H1 (cell line): ENCODE measurements around the gene SMARCA4. TPM values are rescaled to one million over a fixed set of nuclear protein-coding genes. Genes with fewer than 3 reads are reported as not detected.

Source experiments
- CTCF ChIA-PET: fragments of 300-600 bp; sonication (Branson Sonifier 250); formaldehyde crosslinking; loops from one replicate; lab custom pipeline; 2021; ENCODE audit not compliant: partially characterized antibody; lab: Charles Lee
- POLR2A ChIA-PET: fragments of 300-600 bp; sonication (Branson Sonifier 250); formaldehyde crosslinking; loops from one replicate; lab custom pipeline; 2021; ENCODE audit warnings: inconsistent platforms; ENCODE audit not compliant: partially characterized antibody; lab: Charles Lee
- DNase-seq, 2 experiments: peaks; one replicate each; pipeline versions ENCODE4 v3.0.0 to v3.0.0-alpha.2; 2010 to 2022; ENCODE audit warnings: low spot score in 2 of 2, low read depth in 1 of 2, mixed read lengths in 1 of 2
- FAIRE-seq: peaks from 2 replicates; lab custom pipeline; 2011; peaks lifted over from hg19 to GRCh38; lab: Jason Lieb, UNC
- H2AFZ ChIP-seq: 2 replicates; pipeline ENCODE4 v1.8.1; 2012; ENCODE audit warnings: low read length, inconsistent platforms
- H2AK5ac ChIP-seq: 2 replicates; pipeline ENCODE4 v1.6.1; 2013; ENCODE audit warnings: low read depth, low read length
- H2BK120ac ChIP-seq: replicated peaks from 2 replicates; pipeline ENCODE3; 2013; ENCODE audit warnings: low read depth, low read length, inconsistent platforms
- H2BK12ac ChIP-seq: 2 replicates; pipeline ENCODE4 v1.6.1; 2013; ENCODE audit warnings: low read depth, low read length
- H2BK15ac ChIP-seq: 2 replicates; pipeline ENCODE4 v1.6.1; 2013; ENCODE audit warnings: low read length
- H2BK20ac ChIP-seq: 2 replicates; pipeline ENCODE4 v1.6.1; 2013; ENCODE audit warnings: low read length
- H2BK5ac ChIP-seq: 2 replicates; pipeline ENCODE4 v1.6.1; 2013; ENCODE audit warnings: low read depth, low read length
- H3K14ac ChIP-seq: 2 replicates; pipeline ENCODE4 v1.6.1; 2013; ENCODE audit warnings: inconsistent platforms; ENCODE audit not compliant: insufficient read length
- H3K18ac ChIP-seq: 2 replicates; pipeline ENCODE4 v1.6.1; 2013; ENCODE audit warnings: low read length; ENCODE audit errors: extremely low read depth
- H3K23ac ChIP-seq: 2 replicates; pipeline ENCODE4 v1.6.1; 2013; ENCODE audit warnings: inconsistent platforms; ENCODE audit not compliant: insufficient read length
- H3K23me2 ChIP-seq: 2 replicates; pipeline ENCODE4 v1.6.1; 2013; ENCODE audit warnings: low read depth, low read length
- H3K27ac ChIP-seq: 2 replicates; pipeline ENCODE4 v1.6.1; 2011; ENCODE audit warnings: low read depth, low read length, inconsistent platforms
- H3K27me3 ChIP-seq, 4 experiments: replicated peaks in 1 of 4; 1 replicate in 1 of 4; 2 replicates in 3 of 4; pipeline versions ENCODE4 v1.6.1 to v1.8.1; 2011 to 2013; ENCODE audit warnings: low read length in 3 of 4, mild to moderate bottlenecking in 3 of 4, inconsistent platforms in 2 of 4, mixed read lengths in 2 of 4, moderate library complexity in 1 of 4; ENCODE audit not compliant: control insufficient read depth in 3 of 4, insufficient read depth in 3 of 4; ENCODE audit errors: extremely low read depth in 1 of 4
- H3K36me3 ChIP-seq, 4 experiments: 2 replicates each; pipeline versions ENCODE4 v1.6.1 to v1.8.1; 2011 to 2013; ENCODE audit warnings: mild to moderate bottlenecking in 4 of 4, low read length in 3 of 4, moderate library complexity in 2 of 4, control low read depth in 1 of 4, inconsistent platforms in 1 of 4; ENCODE audit not compliant: insufficient read depth in 4 of 4, control insufficient read depth in 2 of 4
- H3K4ac ChIP-seq: replicated peaks from 2 replicates; pipeline ENCODE3; 2013; ENCODE audit warnings: low read length, low read depth, mixed read lengths, inconsistent platforms; ENCODE audit not compliant: insufficient read length
- H3K4me1 ChIP-seq, 4 experiments: replicated peaks in 1 of 4; 1 replicate in 1 of 4; 2 replicates in 3 of 4; pipeline versions ENCODE4 v1.6.1 to v1.8.1; 2011 to 2013; ENCODE audit warnings: low read length in 3 of 4, inconsistent platforms in 2 of 4, mixed read lengths in 1 of 4; ENCODE audit not compliant: insufficient read depth in 4 of 4, control insufficient read depth in 3 of 4
- H3K4me2 ChIP-seq, 2 experiments: 2 replicates each; pipeline versions ENCODE4 v1.6.1 to v1.8.1; 2011 to 2013; ENCODE audit warnings: low read depth in 2 of 2, low read length in 2 of 2, control low read depth in 1 of 2, inconsistent platforms in 1 of 2, mild to moderate bottlenecking in 1 of 2; ENCODE audit not compliant: insufficient read depth in 1 of 2
- H3K4me3 ChIP-seq, 4 experiments: fragments of 200-600, 300-600 bp in 1 of 4; sonication (generic), shearing (Covaris generic), sonication (Bioruptor Twin) in 1 of 4; 2 replicates each; pipeline versions ENCODE4 v1.5.1 to v1.8.1; 2011 to 2016; ENCODE audit warnings: low read length in 4 of 4, low read depth in 3 of 4, control low read depth in 2 of 4, inconsistent platforms in 2 of 4, mild to moderate bottlenecking in 2 of 4, mixed read lengths in 1 of 4, moderate library complexity in 1 of 4; ENCODE audit not compliant: insufficient read depth in 2 of 4; ENCODE audit errors: extremely low read depth in 1 of 4
- H3K56ac ChIP-seq: replicated peaks from 2 replicates; pipeline ENCODE3; 2013; ENCODE audit warnings: low read depth, mild to moderate bottlenecking, mixed read lengths, low read length, inconsistent platforms; ENCODE audit not compliant: insufficient read length
- H3K79me1 ChIP-seq: 2 replicates; pipeline ENCODE4 v1.6.1; 2013; ENCODE audit warnings: low read depth, low read length, control low read depth
- H3K79me2 ChIP-seq, 2 experiments: 2 replicates each; pipeline versions ENCODE4 v1.6.1 to v1.8.1; 2012 to 2013; ENCODE audit warnings: low read length in 2 of 2, mild to moderate bottlenecking in 2 of 2, inconsistent platforms in 1 of 2; ENCODE audit not compliant: insufficient read depth in 2 of 2, control insufficient read depth in 1 of 2
- H3K9ac ChIP-seq, 4 experiments: replicated peaks in 1 of 4; 1 replicate in 1 of 4; 2 replicates in 3 of 4; pipeline versions ENCODE4 v1.6.1 to v1.8.1; 2011 to 2013; ENCODE audit warnings: low read depth in 3 of 4, low read length in 3 of 4, control low read depth in 2 of 4, mild to moderate bottlenecking in 2 of 4, moderate library complexity in 2 of 4, inconsistent platforms in 1 of 4; ENCODE audit errors: extremely low read depth in 1 of 4
- H3K9me3 ChIP-seq, 2 experiments: 2 replicates each; pipeline versions ENCODE4 v1.6.1 to v1.8.1; 2012 to 2013; ENCODE audit warnings: mild to moderate bottlenecking in 2 of 2, moderate library complexity in 2 of 2, control low read depth in 1 of 2, inconsistent platforms in 1 of 2, low read depth in 1 of 2, low read length in 1 of 2, mixed read lengths in 1 of 2; ENCODE audit not compliant: insufficient read depth in 2 of 2
- H4K20me1 ChIP-seq, 2 experiments: replicated peaks in 1 of 2; 2 replicates each; pipeline versions ENCODE3 to v1.8.1; 2011 to 2013; ENCODE audit warnings: inconsistent platforms in 2 of 2, low read length in 2 of 2, mild to moderate bottlenecking in 1 of 2; ENCODE audit not compliant: insufficient read depth in 2 of 2, control insufficient read depth in 1 of 2
- H4K5ac ChIP-seq: 2 replicates; pipeline ENCODE4 v1.6.1; 2013; ENCODE audit warnings: low read length, low read depth, mixed read lengths, inconsistent platforms; ENCODE audit not compliant: insufficient read length
- H4K8ac ChIP-seq: 2 replicates; pipeline ENCODE4 v1.8.0; 2013; ENCODE audit warnings: mild to moderate bottlenecking, moderate library complexity, low read length, inconsistent platforms; ENCODE audit not compliant: insufficient read depth; ENCODE audit errors: extremely low read depth
- H4K91ac ChIP-seq: replicated peaks from 2 replicates; pipeline ENCODE3; 2013; ENCODE audit warnings: low read length, mixed read lengths, inconsistent platforms; ENCODE audit not compliant: insufficient read length
- CTBP2 ChIP-seq: IDR thresholded peaks from 2 replicates; pipeline ENCODE4 v1.7.0; 2011; ENCODE audit warnings: borderline replicate concordance, mild to moderate bottlenecking, moderate library complexity, mixed read lengths, low read length; ENCODE audit not compliant: insufficient read depth, insufficient read length
- HDAC6 ChIP-seq: IDR thresholded peaks from one replicate; pipeline ENCODE4 v1.7.1; 2012; ENCODE audit warnings: low read depth, mild to moderate bottlenecking, inconsistent platforms, low read length, moderate library complexity
- JUN ChIP-seq: IDR thresholded peaks from 2 replicates; pipeline ENCODE4 v1.6.1; 2011; ENCODE audit warnings: low read depth, mild to moderate bottlenecking, improper control_type of control experiment, low read length
- MAFK ChIP-seq: IDR thresholded peaks from 2 replicates; pipeline ENCODE4 v1.6.1; 2012; ENCODE audit warnings: low read depth, mild to moderate bottlenecking, improper control_type of control experiment, low read length
- POLR2A ChIP-seq, 2 experiments: IDR thresholded peaks; 1 replicate in 1 of 2; 2 replicates in 1 of 2; pipeline ENCODE4 v1.6.1; 2011; ENCODE audit warnings: low read depth in 2 of 2, low read length in 2 of 2, mild to moderate bottlenecking in 2 of 2; ENCODE audit errors: control extremely low read depth in 1 of 2
- POLR2AphosphoS5 ChIP-seq: IDR thresholded peaks from 2 replicates; pipeline ENCODE4 v1.6.1; 2011; ENCODE audit warnings: low read depth, low read length
- RNF2 ChIP-seq: fragments of 200-900, 300-1000 bp; sonication (generic); IDR thresholded peaks from 2 replicates; pipeline ENCODE4 v1.7.1; 2016; ENCODE audit warnings: borderline replicate concordance, low read depth, mild to moderate bottlenecking, antibody characterized with exemption, low read length; ENCODE audit not compliant: poor library complexity, severe bottlenecking; ENCODE audit errors: missing control alignments
- WGBS, 2 experiments: shearing (Covaris generic) in 1 of 2; methylation state at CpG; one replicate each; pipeline versions ENCODE4 v1.1.6 to v1.1.7; 2013 to 2015; ENCODE audit warnings: low lambda C conversion rate in 2 of 2, mixed read lengths in 2 of 2, inconsistent platforms in 1 of 2, low coverage in 1 of 2, missing lambda C conversion rate in 1 of 2; ENCODE audit not compliant: insufficient replicate concordance in 2 of 2, insufficient coverage in 1 of 2, insufficient read length in 1 of 2; ENCODE audit errors: extremely low coverage in 1 of 2, missing lambda C conversion rate in 1 of 2; 5-methylcytosine and 5-hydroxymethylcytosine counted together
- polyA plus RNA-seq, 7 experiments: library from polyadenylated mRNA; depleted of rRNA in 3 of 7; stranded (reverse) in 5 of 7; unstranded in 2 of 7; fragments of >200 nt in 5 of 7; fragments of 200-250 nt in 2 of 7; gene quantifications; 1 replicate in 5 of 7; 2 replicates in 1 of 7; 4 replicates in 1 of 7; pipeline versions ENCODE4 v1.2.1 to v1.2.3, GENCODE V29; 2011 to 2013; ENCODE audit warnings: missing spikeins in 2 of 7, mixed read lengths in 2 of 7
- total RNA-seq: library from RNA; stranded (reverse); fragmentation: NEBNext Ultra II Directional; extraction: Animal tissue kit (Norgen Biotek cat#: 25700); gene quantifications from 2 replicates; pipeline ENCODE4 v1.2.1, GENCODE V29; 2021

Gene SMARCA4
- total and polyA plus RNA-seq, 2 of the 8 experiments (the other 6 are each of a cell fraction or from before 2014, with no cell fraction given), result 86.4 to 263 TPM

DNA sequence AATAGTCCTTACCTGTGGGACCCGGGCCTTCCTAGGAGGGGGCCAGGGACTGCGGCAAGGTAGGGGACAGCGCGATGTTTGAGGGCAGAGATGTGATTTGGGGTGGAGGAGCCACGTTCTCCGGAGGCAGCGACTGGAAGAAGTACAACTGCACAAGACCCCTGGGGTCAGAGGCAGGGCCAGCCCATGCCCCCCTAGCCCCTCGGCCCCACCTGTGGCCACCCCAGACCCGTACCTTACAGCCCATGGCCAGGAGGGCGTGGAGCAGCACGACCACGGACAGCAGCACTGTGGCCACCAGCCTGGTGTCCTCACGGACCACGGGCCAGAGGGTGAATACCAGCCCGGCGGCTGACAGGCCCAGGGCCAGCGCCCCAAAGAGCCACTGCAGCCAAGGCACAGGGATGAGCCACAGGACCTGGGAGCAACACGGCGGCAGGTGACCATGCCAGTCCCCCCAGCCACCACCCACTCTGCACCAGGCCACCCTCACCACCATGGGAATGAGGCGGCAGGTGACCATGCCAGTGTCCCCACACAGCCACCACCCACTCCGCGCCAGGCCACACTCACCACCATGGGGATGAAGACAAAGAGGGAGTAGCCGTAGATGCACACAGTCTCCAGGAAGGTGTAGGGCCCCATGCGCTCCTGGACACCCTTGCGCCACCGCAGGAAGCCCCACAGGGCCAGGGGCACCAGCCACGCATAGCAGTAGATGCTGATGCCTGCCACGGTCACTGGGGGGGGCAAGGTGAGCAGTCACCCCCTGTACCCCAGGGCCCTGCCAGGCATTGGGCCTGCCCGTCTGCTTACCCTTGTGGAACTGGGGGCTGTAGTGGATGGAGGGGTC, 37.3 kb upstream of the SMARCA4 start:
- H3K79me2 ChIP-seq, result peaks cover 0 to 6% of the 10 kb centered on the region in 2 experiments; a peak in 1 of 4 replicates
- H2AK5ac ChIP-seq, result no peak overlapping the region
- peaks cover 8% of the 10 kb centered on the region; the same call in 1 of the 2 replicates for H3K79me1 ChIP-seq
- H3K4me1 ChIP-seq, result peaks cover 0 to 6% (median 1%) of the 10 kb centered on the region in 4 experiments; a peak in 4 of 7 replicates
- CTCF ChIA-PET, result interaction anchor here (0.6 to 1.1 kb wide), 2 partner anchors 51 to 59 kb away, joined by 3 to 4 read pairs; no protein-coding TSS in a partner anchor
- H3K23ac ChIP-seq, result no peak overlapping the region
- no peak overlapping the region for H3K18ac ChIP-seq
- H2BK5ac ChIP-seq, result no peak overlapping the region; the same call in 1 of the 2 replicates
- peaks cover 3 to 13% of the 10 kb centered on the region in 2 experiments for H4K20me1 ChIP-seq
- H2BK12ac ChIP-seq, result no peak overlapping the region
- no peak overlapping the region for H3K4me3 ChIP-seq
- H2BK120ac ChIP-seq, result no peak overlapping the region
- no peak for DNase-seq
- no peak overlapping the region for H3K9ac ChIP-seq
- H4K91ac ChIP-seq, result no peak overlapping the region
- FAIRE-seq, result no peak
- H2BK20ac ChIP-seq, result no peak overlapping the region
- peaks cover 0 to 44% (median 26%) of the 10 kb centered on the region in 4 experiments for H3K36me3 ChIP-seq
- no peaks in the 10 kb centered on the region for H3K27me3 ChIP-seq
- no peak overlapping the region for H3K27ac ChIP-seq
- H3K23me2 ChIP-seq, result peaks cover 5% of the 10 kb centered on the region; the same call in 1 of the 2 replicates
- no peaks in the 10 kb centered on the region for H3K9me3 ChIP-seq
- H3K14ac ChIP-seq, result no peak overlapping the region
- no peak overlapping the region for H4K5ac ChIP-seq
- POLR2A ChIA-PET, result interaction anchor here (1.4 kb wide), 1 partner anchor 10 kb away, joined by 4 read pairs; no protein-coding TSS in a partner anchor
- no peak overlapping the region; the same call in 1 of the 2 replicates for H4K8ac ChIP-seq
- TF ChIP-seq RNF2 (no peak), JUN (no peak), POLR2A (IDR thresholded peaks at IDR 0.05; ENCODE audit: control extremely low read depth in 1 of 2, low read depth in 2 of 2, low read length in 2 of 2) (peak in 1 of 2 experiments; percentile 50; a peak in 1 of 3 replicates), HDAC6 (no peak), POLR2AphosphoS5 (peak; percentile 25; the same call in 1 of the 2 replicates), MAFK (no peak), CTBP2 (no peak)
- TF ChIP-seq, all 59 proteins: peak for 2
- Histone ChIP-seq H3K56ac (no peak overlapping the region), H2AFZ (no peak overlapping the region), H2BK15ac (no peak overlapping the region), H3K4me2 (no peak overlapping the region), H3K4ac (no peak overlapping the region)
- 90% methylated on average over 28 of the region's 29 CpGs; no CpG with 5 or more reads in 1 of the 2 experiments for WGBS, 2 experiments
